Activated T-cell treated with anti-CD3 and anti-CD28 coated beads, Interleukin-2, amount 50 U/mL, for 48 hours (primary cell): Measurements from ENCODE around the gene DDIT4.

Experiments used
- DNase-seq, 2 experiments: peaks; one replicate each; pipeline ENCODE4 v3.0.0-alpha.2; 2020

The DDIT4 gene

DNA sequence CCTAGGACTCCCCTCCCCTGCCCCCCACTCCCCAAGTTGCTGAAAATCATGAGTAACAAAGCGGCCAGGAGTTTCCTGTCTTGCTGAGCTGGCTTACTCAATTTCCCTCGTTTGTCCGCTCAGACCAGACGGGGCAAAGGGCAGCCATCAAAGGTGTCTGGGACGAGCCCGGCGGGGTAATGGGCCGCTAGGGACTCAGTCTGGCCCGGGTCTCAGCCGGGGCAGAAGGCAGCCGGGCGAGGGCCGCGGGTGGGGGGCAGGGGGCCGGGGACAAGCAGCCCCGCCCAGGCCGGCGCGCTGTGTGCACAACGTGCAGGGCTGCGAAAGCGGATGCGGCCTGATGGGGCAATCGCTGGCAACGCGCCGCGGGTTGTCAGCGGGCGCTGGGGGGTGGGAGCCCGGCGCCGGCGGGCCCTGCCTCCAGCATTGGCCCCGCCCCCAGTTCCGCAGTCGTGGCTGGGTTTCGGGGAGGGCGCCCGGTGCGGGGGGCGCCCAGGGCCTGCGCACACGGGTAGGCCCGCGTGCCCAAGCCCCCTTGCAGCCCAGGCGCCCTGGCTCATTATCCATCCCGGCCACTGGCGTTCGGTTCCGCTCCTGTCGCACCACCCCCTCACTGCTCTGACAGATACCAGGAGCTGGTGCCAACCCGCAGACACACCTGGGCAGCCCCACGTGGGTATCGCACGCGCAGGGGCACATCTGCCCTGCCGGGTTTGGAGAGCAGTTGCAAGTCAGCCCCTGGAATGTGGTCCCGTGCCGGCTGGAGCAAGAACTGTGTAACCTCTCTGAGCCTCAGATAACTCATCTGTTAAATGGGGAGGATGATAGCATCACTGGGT, 45.9 kb downstream of the DDIT4 start:
- peak; percentile 90 to 93 for DNase-seq

DNA sequence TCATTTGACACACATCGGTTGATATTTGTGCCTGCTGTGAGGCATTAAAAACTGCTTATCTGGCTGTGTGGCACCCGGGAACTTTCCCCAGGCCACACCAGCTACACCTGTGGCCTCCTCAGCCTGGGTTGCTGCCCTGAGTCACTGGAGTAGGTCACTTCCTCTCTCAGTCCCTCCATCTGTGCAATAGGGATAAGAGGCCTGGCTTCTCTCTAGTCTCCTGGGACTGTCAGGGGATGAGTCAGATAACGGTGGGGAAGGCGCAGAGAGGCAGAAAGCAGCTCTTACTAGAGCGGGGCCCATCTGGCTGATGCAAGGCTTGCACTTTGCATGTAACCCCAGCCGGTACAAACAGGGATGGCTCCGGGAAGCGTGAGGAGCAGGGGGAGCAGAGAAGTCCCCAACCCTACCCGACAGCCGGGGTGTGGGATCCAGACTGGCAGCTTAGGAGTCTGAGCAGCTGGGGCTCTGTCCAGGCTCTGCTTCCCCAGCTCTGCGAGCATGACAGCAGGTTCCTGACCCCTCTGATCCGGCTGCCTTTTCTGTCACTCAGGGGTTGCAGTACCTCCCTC, 47.0 kb downstream of the DDIT4 start:
- DNase-seq: peak; percentile 82 to 85

- DNase-seq: peak in 1 of 2 experiments; percentile 50
Measured at GRCh38 chr10:72321248-72322029, 47.7 kb downstream of the DDIT4 start.

DNA sequence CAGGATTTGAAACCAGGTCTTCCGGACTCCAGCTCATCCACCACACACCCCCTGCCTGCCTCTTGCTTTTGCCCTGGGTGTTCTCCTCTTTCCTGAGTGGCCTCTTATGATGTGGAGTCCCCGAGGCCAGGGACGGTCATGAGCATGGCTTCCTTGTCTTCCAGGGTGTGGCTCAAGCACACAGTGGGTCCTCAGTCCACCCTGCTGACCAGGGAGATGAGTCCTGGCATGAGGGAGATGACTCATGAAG, 48.2 kb downstream of the DDIT4 start:
- DNase-seq: no peak

- DNase-seq: peak; percentile 69 to 71
Measured at GRCh38 chr10:72322280-72323058, 48.7 kb downstream of the DDIT4 start.

GRCh38 chr10:72323108-72323749, 49.5 kb downstream of the DDIT4 start:
- DNase-seq: peak in 1 of 2 experiments; percentile 37

DNA sequence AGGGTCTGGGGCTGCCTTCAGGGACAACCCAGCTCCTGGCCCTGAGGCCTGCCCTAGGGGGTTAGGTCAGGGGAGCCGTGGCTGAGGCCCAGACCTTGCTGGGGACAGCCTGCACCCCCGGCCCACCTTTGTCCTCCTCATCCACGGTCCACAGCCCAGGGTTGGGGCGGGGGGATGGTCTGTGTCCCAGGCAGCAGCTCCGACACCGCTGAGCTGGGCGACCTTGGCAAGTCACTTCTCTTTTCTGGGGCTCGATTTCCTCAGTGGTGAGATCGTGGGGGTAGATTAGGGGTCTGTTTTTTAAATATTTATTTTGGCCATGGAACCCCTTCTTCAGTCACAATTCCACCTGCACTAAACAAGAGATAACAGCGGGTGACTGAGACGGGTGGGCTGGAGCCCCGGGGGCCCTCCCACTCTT, 50.1 kb downstream of the DDIT4 start:
- no peak for DNase-seq
